ENCODE results near the gene HCRTR1.

Gene HCRTR1

GRCh38 chr1:31663622-31664452 is 46.3 kb downstream of the HCRTR1 start:
- Histone ChIP-seq H3K27me3 (replicated peaks; ENCODE audit: control insufficient read depth, insufficient read depth, low read length) (no peaks in the 10 kb centered on the region; the same call in 1 of the 2 replicates), H3K36me3 (ENCODE audit: control insufficient read depth, insufficient read depth, low read length) (no peaks in the 10 kb centered on the region), H3K4me3 (replicated peaks; ENCODE audit: low read depth, low read length) (no peak overlapping the region)
- peak; percentile 92 for TF ChIP-seq CTCF (IDR thresholded peaks at IDR 0.05; ENCODE audit: insufficient read depth, low read length, poor library complexity, severe bottlenecking)
- DNase-seq (ENCODE audit: extremely low read depth, insufficient read length): peak; percentile 35

GRCh38 chr1:31664528-31664927 is 47.0 kb downstream of the HCRTR1 start:
- Histone ChIP-seq H3K36me3 (ENCODE audit: control insufficient read depth, insufficient read depth, low read length) (no peaks in the 10 kb centered on the region), H3K4me3 (replicated peaks; ENCODE audit: low read depth, low read length) (no peak overlapping the region), H3K27me3 (replicated peaks; ENCODE audit: control insufficient read depth, insufficient read depth, low read length) (no peaks in the 10 kb centered on the region; the same call in none of the 2 replicates)
- DNase-seq (ENCODE audit: extremely low read depth, insufficient read length): no peak
- TF ChIP-seq CTCF (IDR thresholded peaks at IDR 0.05; ENCODE audit: insufficient read depth, low read length, poor library complexity, severe bottlenecking): no peak

- no peaks in the 10 kb centered on the region; the same call in none of the 2 replicates for H3K27me3 ChIP-seq (replicated peaks; ENCODE audit: control insufficient read depth, insufficient read depth, low read length)
- no peak for TF ChIP-seq CTCF (IDR thresholded peaks at IDR 0.05; ENCODE audit: insufficient read depth, low read length, poor library complexity, severe bottlenecking)
- no peaks in the 10 kb centered on the region for H3K36me3 ChIP-seq (ENCODE audit: control insufficient read depth, insufficient read depth, low read length)
- H3K4me3 ChIP-seq (replicated peaks; ENCODE audit: low read depth, low read length): no peak overlapping the region
- DNase-seq (ENCODE audit: extremely low read depth, insufficient read length): no peak
Observed at GRCh38 chr1:31665234-31665878, 47.9 kb downstream of the HCRTR1 start.

GRCh38 chr1:31666263-31666963 is 48.9 kb downstream of the HCRTR1 start:
- no peak for DNase-seq (ENCODE audit: extremely low read depth, insufficient read length)
- no peaks in the 10 kb centered on the region; the same call in none of the 2 replicates for H3K27me3 ChIP-seq (replicated peaks; ENCODE audit: control insufficient read depth, insufficient read depth, low read length)
- no peak for TF ChIP-seq CTCF (IDR thresholded peaks at IDR 0.05; ENCODE audit: insufficient read depth, low read length, poor library complexity, severe bottlenecking)

GRCh38 chr1:31667065-31667785 is 49.7 kb downstream of the HCRTR1 start:
- DNase-seq (ENCODE audit: extremely low read depth, insufficient read length): no peak
- Histone ChIP-seq H3K36me3 (ENCODE audit: control insufficient read depth, insufficient read depth, low read length) (no peaks in the 10 kb centered on the region), H3K4me3 (replicated peaks; ENCODE audit: low read depth, low read length) (no peak overlapping the region), H3K27me3 (replicated peaks; ENCODE audit: control insufficient read depth, insufficient read depth, low read length) (no peaks in the 10 kb centered on the region; the same call in none of the 2 replicates)
- TF ChIP-seq CTCF (IDR thresholded peaks at IDR 0.05; ENCODE audit: insufficient read depth, low read length, poor library complexity, severe bottlenecking): no peak

More at GRCh38 chr1:31666263-31666963, 48.9 kb downstream of the HCRTR1 start:
- Histone ChIP-seq H3K4me3 (replicated peaks; ENCODE audit: low read depth, low read length) (no peak overlapping the region), H3K36me3 (ENCODE audit: control insufficient read depth, insufficient read depth, low read length) (no peaks in the 10 kb centered on the region)

All from GM06990 (cell line).